H1 (cell line): Measurements from ENCODE around the gene SPRYD3. TPM values are rescaled to one million over a fixed set of nuclear protein-coding genes. Genes with fewer than 3 reads are reported as not detected.

Experiments
- CTCF ChIA-PET: fragments of 300-600 bp; sonication (Branson Sonifier 250); formaldehyde crosslinking; loops from one replicate; lab custom pipeline; 2021; ENCODE audit not compliant: partially characterized antibody; lab: Charles Lee
- POLR2A ChIA-PET: fragments of 300-600 bp; sonication (Branson Sonifier 250); formaldehyde crosslinking; loops from one replicate; lab custom pipeline; 2021; ENCODE audit warnings: inconsistent platforms; ENCODE audit not compliant: partially characterized antibody; lab: Charles Lee
- DNase-seq, 2 experiments: peaks; one replicate each; pipeline versions ENCODE4 v3.0.0 to v3.0.0-alpha.2; 2010 to 2022; ENCODE audit warnings: low spot score in 2 of 2, low read depth in 1 of 2, mixed read lengths in 1 of 2
- FAIRE-seq: peaks from 2 replicates; lab custom pipeline; 2011; peaks lifted over from hg19 to GRCh38; lab: Jason Lieb, UNC
- H2AFZ ChIP-seq: 2 replicates; pipeline ENCODE4 v1.8.1; 2012; ENCODE audit warnings: low read length, inconsistent platforms
- H2AK5ac ChIP-seq: 2 replicates; pipeline ENCODE4 v1.6.1; 2013; ENCODE audit warnings: low read depth, low read length
- H2BK120ac ChIP-seq: replicated peaks from 2 replicates; pipeline ENCODE3; 2013; ENCODE audit warnings: low read depth, low read length, inconsistent platforms
- H2BK12ac ChIP-seq: 2 replicates; pipeline ENCODE4 v1.6.1; 2013; ENCODE audit warnings: low read depth, low read length
- H2BK15ac ChIP-seq: 2 replicates; pipeline ENCODE4 v1.6.1; 2013; ENCODE audit warnings: low read length
- H2BK20ac ChIP-seq: 2 replicates; pipeline ENCODE4 v1.6.1; 2013; ENCODE audit warnings: low read length
- H2BK5ac ChIP-seq: 2 replicates; pipeline ENCODE4 v1.6.1; 2013; ENCODE audit warnings: low read depth, low read length
- H3K14ac ChIP-seq: 2 replicates; pipeline ENCODE4 v1.6.1; 2013; ENCODE audit warnings: inconsistent platforms; ENCODE audit not compliant: insufficient read length
- H3K18ac ChIP-seq: 2 replicates; pipeline ENCODE4 v1.6.1; 2013; ENCODE audit warnings: low read length; ENCODE audit errors: extremely low read depth
- H3K23ac ChIP-seq: 2 replicates; pipeline ENCODE4 v1.6.1; 2013; ENCODE audit warnings: inconsistent platforms; ENCODE audit not compliant: insufficient read length
- H3K23me2 ChIP-seq: 2 replicates; pipeline ENCODE4 v1.6.1; 2013; ENCODE audit warnings: low read depth, low read length
- H3K27ac ChIP-seq: 2 replicates; pipeline ENCODE4 v1.6.1; 2011; ENCODE audit warnings: low read depth, low read length, inconsistent platforms
- H3K27me3 ChIP-seq, 4 experiments: replicated peaks in 1 of 4; 1 replicate in 1 of 4; 2 replicates in 3 of 4; pipeline versions ENCODE4 v1.6.1 to v1.8.1; 2011 to 2013; ENCODE audit warnings: low read length in 3 of 4, mild to moderate bottlenecking in 3 of 4, inconsistent platforms in 2 of 4, mixed read lengths in 2 of 4, moderate library complexity in 1 of 4; ENCODE audit not compliant: control insufficient read depth in 3 of 4, insufficient read depth in 3 of 4; ENCODE audit errors: extremely low read depth in 1 of 4
- H3K36me3 ChIP-seq, 4 experiments: 2 replicates each; pipeline versions ENCODE4 v1.6.1 to v1.8.1; 2011 to 2013; ENCODE audit warnings: mild to moderate bottlenecking in 4 of 4, low read length in 3 of 4, moderate library complexity in 2 of 4, control low read depth in 1 of 4, inconsistent platforms in 1 of 4; ENCODE audit not compliant: insufficient read depth in 4 of 4, control insufficient read depth in 2 of 4
- H3K4ac ChIP-seq: replicated peaks from 2 replicates; pipeline ENCODE3; 2013; ENCODE audit warnings: low read length, low read depth, mixed read lengths, inconsistent platforms; ENCODE audit not compliant: insufficient read length
- H3K4me1 ChIP-seq, 4 experiments: replicated peaks in 1 of 4; 1 replicate in 1 of 4; 2 replicates in 3 of 4; pipeline versions ENCODE4 v1.6.1 to v1.8.1; 2011 to 2013; ENCODE audit warnings: low read length in 3 of 4, inconsistent platforms in 2 of 4, mixed read lengths in 1 of 4; ENCODE audit not compliant: insufficient read depth in 4 of 4, control insufficient read depth in 3 of 4
- H3K4me2 ChIP-seq, 2 experiments: 2 replicates each; pipeline versions ENCODE4 v1.6.1 to v1.8.1; 2011 to 2013; ENCODE audit warnings: low read depth in 2 of 2, low read length in 2 of 2, control low read depth in 1 of 2, inconsistent platforms in 1 of 2, mild to moderate bottlenecking in 1 of 2; ENCODE audit not compliant: insufficient read depth in 1 of 2
- H3K4me3 ChIP-seq, 4 experiments: fragments of 200-600, 300-600 bp in 1 of 4; sonication (generic), shearing (Covaris generic), sonication (Bioruptor Twin) in 1 of 4; 2 replicates each; pipeline versions ENCODE4 v1.5.1 to v1.8.1; 2011 to 2016; ENCODE audit warnings: low read length in 4 of 4, low read depth in 3 of 4, control low read depth in 2 of 4, inconsistent platforms in 2 of 4, mild to moderate bottlenecking in 2 of 4, mixed read lengths in 1 of 4, moderate library complexity in 1 of 4; ENCODE audit not compliant: insufficient read depth in 2 of 4; ENCODE audit errors: extremely low read depth in 1 of 4
- H3K56ac ChIP-seq: replicated peaks from 2 replicates; pipeline ENCODE3; 2013; ENCODE audit warnings: low read depth, mild to moderate bottlenecking, mixed read lengths, low read length, inconsistent platforms; ENCODE audit not compliant: insufficient read length
- H3K79me1 ChIP-seq: 2 replicates; pipeline ENCODE4 v1.6.1; 2013; ENCODE audit warnings: low read depth, low read length, control low read depth
- H3K79me2 ChIP-seq, 2 experiments: 2 replicates each; pipeline versions ENCODE4 v1.6.1 to v1.8.1; 2012 to 2013; ENCODE audit warnings: low read length in 2 of 2, mild to moderate bottlenecking in 2 of 2, inconsistent platforms in 1 of 2; ENCODE audit not compliant: insufficient read depth in 2 of 2, control insufficient read depth in 1 of 2
- H3K9ac ChIP-seq, 4 experiments: replicated peaks in 1 of 4; 1 replicate in 1 of 4; 2 replicates in 3 of 4; pipeline versions ENCODE4 v1.6.1 to v1.8.1; 2011 to 2013; ENCODE audit warnings: low read depth in 3 of 4, low read length in 3 of 4, control low read depth in 2 of 4, mild to moderate bottlenecking in 2 of 4, moderate library complexity in 2 of 4, inconsistent platforms in 1 of 4; ENCODE audit errors: extremely low read depth in 1 of 4
- H3K9me3 ChIP-seq, 2 experiments: 2 replicates each; pipeline versions ENCODE4 v1.6.1 to v1.8.1; 2012 to 2013; ENCODE audit warnings: mild to moderate bottlenecking in 2 of 2, moderate library complexity in 2 of 2, control low read depth in 1 of 2, inconsistent platforms in 1 of 2, low read depth in 1 of 2, low read length in 1 of 2, mixed read lengths in 1 of 2; ENCODE audit not compliant: insufficient read depth in 2 of 2
- H4K20me1 ChIP-seq, 2 experiments: replicated peaks in 1 of 2; 2 replicates each; pipeline versions ENCODE3 to v1.8.1; 2011 to 2013; ENCODE audit warnings: inconsistent platforms in 2 of 2, low read length in 2 of 2, mild to moderate bottlenecking in 1 of 2; ENCODE audit not compliant: insufficient read depth in 2 of 2, control insufficient read depth in 1 of 2
- H4K5ac ChIP-seq: 2 replicates; pipeline ENCODE4 v1.6.1; 2013; ENCODE audit warnings: low read length, low read depth, mixed read lengths, inconsistent platforms; ENCODE audit not compliant: insufficient read length
- H4K8ac ChIP-seq: 2 replicates; pipeline ENCODE4 v1.8.0; 2013; ENCODE audit warnings: mild to moderate bottlenecking, moderate library complexity, low read length, inconsistent platforms; ENCODE audit not compliant: insufficient read depth; ENCODE audit errors: extremely low read depth
- H4K91ac ChIP-seq: replicated peaks from 2 replicates; pipeline ENCODE3; 2013; ENCODE audit warnings: low read length, mixed read lengths, inconsistent platforms; ENCODE audit not compliant: insufficient read length
- EP300 ChIP-seq, 2 experiments: IDR thresholded peaks; 1 replicate in 1 of 2; 2 replicates in 1 of 2; pipeline ENCODE4 v1.6.1; 2011 to 2012; ENCODE audit warnings: low read depth in 2 of 2, low read length in 2 of 2, mild to moderate bottlenecking in 2 of 2, borderline replicate concordance in 1 of 2, inconsistent platforms in 1 of 2, moderate library complexity in 1 of 2
- JUND ChIP-seq: IDR thresholded peaks from 2 replicates; pipeline ENCODE4 v1.6.1; 2011; ENCODE audit warnings: mild to moderate bottlenecking, improper control_type of control experiment, low read length
- KDM5A ChIP-seq: fragments of 200-600 bp; IDR thresholded peaks from 2 replicates; pipeline ENCODE4 v1.7.1; 2012; ENCODE audit warnings: mild to moderate bottlenecking, low read length, inconsistent platforms, mixed read lengths
- RAD21 ChIP-seq, 2 experiments: IDR thresholded peaks in 1 of 2; conservative IDR thresholded peaks in 1 of 2; 2 replicates each; pipeline ENCODE4 v1.6.1; 2011; ENCODE audit warnings: low read depth in 2 of 2, low read length in 2 of 2, improper control_type of control experiment in 1 of 2, inconsistent platforms in 1 of 2, mild to moderate bottlenecking in 1 of 2, moderate library complexity in 1 of 2
- SAP30 ChIP-seq: fragments of 300-600 bp; sonication (generic); IDR thresholded peaks from 2 replicates; pipeline ENCODE4 v1.7.1; 2012; ENCODE audit warnings: low read length, moderate library complexity, mild to moderate bottlenecking, inconsistent platforms; ENCODE audit not compliant: insufficient read depth, insufficient replicate concordance
- SUZ12 ChIP-seq: fragments of 200-600 bp; sonication (generic); IDR thresholded peaks from 2 replicates; pipeline ENCODE4 v1.6.1; 2012; ENCODE audit warnings: mild to moderate bottlenecking, inconsistent platforms, low read length, moderate library complexity, mixed read lengths
- WGBS, 2 experiments: shearing (Covaris generic) in 1 of 2; methylation state at CpG; one replicate each; pipeline versions ENCODE4 v1.1.6 to v1.1.7; 2013 to 2015; ENCODE audit warnings: low lambda C conversion rate in 2 of 2, mixed read lengths in 2 of 2, inconsistent platforms in 1 of 2, low coverage in 1 of 2, missing lambda C conversion rate in 1 of 2; ENCODE audit not compliant: insufficient replicate concordance in 2 of 2, insufficient coverage in 1 of 2, insufficient read length in 1 of 2; ENCODE audit errors: extremely low coverage in 1 of 2, missing lambda C conversion rate in 1 of 2; 5-methylcytosine and 5-hydroxymethylcytosine counted together
- polyA plus RNA-seq, 7 experiments: library from polyadenylated mRNA; depleted of rRNA in 3 of 7; stranded (reverse) in 5 of 7; unstranded in 2 of 7; fragments of >200 nt in 5 of 7; fragments of 200-250 nt in 2 of 7; gene quantifications; 1 replicate in 5 of 7; 2 replicates in 1 of 7; 4 replicates in 1 of 7; pipeline versions ENCODE4 v1.2.1 to v1.2.3, GENCODE V29; 2011 to 2013; ENCODE audit warnings: missing spikeins in 2 of 7, mixed read lengths in 2 of 7
- total RNA-seq: library from RNA; stranded (reverse); fragmentation: NEBNext Ultra II Directional; extraction: Animal tissue kit (Norgen Biotek cat#: 25700); gene quantifications from 2 replicates; pipeline ENCODE4 v1.2.1, GENCODE V29; 2021

Gene SPRYD3
- total and polyA plus RNA-seq, 2 of the 8 experiments (the other 6 are each of a cell fraction or from before 2014, with no cell fraction given): 6.8 to 8.0 TPM

- H3K56ac ChIP-seq: no peak overlapping the region
- no peak overlapping the region for H4K91ac ChIP-seq
- no peak overlapping the region for H3K9ac ChIP-seq
- no peak overlapping the region for H4K8ac ChIP-seq
- peaks cover 0 to 12% (median 4%) of the 10 kb centered on the region in 4 experiments; a peak in 4 of 7 replicates for H3K27me3 ChIP-seq
- no peak overlapping the region for H2AFZ ChIP-seq
- H3K4me1 ChIP-seq: peaks cover 0 to 7% (median 0%) of the 10 kb centered on the region in 4 experiments; a peak in 1 of 7 replicates
- no peak overlapping the region for H4K5ac ChIP-seq
- H2BK120ac ChIP-seq: no peak overlapping the region
- H2AK5ac ChIP-seq: no peak overlapping the region
- no peak overlapping the region for H2BK5ac ChIP-seq
- no peak overlapping the region for H3K4me2 ChIP-seq
- no peaks in the 10 kb centered on the region for H3K79me1 ChIP-seq
- WGBS, 2 experiments: 84% methylated on average over 27 of the region's 35 CpGs; no CpG with 5 or more reads in 1 of the 2 experiments
- no peak overlapping the region for H2BK20ac ChIP-seq
- no peak overlapping the region for H3K4ac ChIP-seq
- H3K18ac ChIP-seq: no peak overlapping the region
- H3K36me3 ChIP-seq: no peaks in the 10 kb centered on the region
- H3K27ac ChIP-seq: no peak overlapping the region
- no peak overlapping the region for H2BK15ac ChIP-seq
- no peaks in the 10 kb centered on the region for H3K79me2 ChIP-seq
- H3K9me3 ChIP-seq: no peaks in the 10 kb centered on the region
- no peak overlapping the region for H3K23ac ChIP-seq
- no peak overlapping the region for H2BK12ac ChIP-seq
- DNase-seq (no peak), FAIRE-seq (no peak)
- H4K20me1 ChIP-seq: no peaks in the 10 kb centered on the region
- peaks cover 4% of the 10 kb centered on the region for H3K23me2 ChIP-seq
- ChIA-PET POLR2A (interaction anchor here (1.3 to 5.9 kb wide), 3 partner anchors 9 to 15 kb away, joined by 4 to 26 read pairs (median 5); partner anchors contain the start of gene TNS2), CTCF (interaction anchor here (0.7 to 22.4 kb wide), 6 partner anchors 10 to 130 kb away, joined by 3 to 531 read pairs (median 23); partner anchors contain the start of genes IGFBP6, SOAT2 and TNS2)
- H3K14ac ChIP-seq: no peak overlapping the region
- TF ChIP-seq JUND: no peak
- TF ChIP-seq KDM5A: no peak
- no peak for TF ChIP-seq RAD21 (IDR thresholded peaks at IDR 0.05 in 1 of 2, conservative IDR thresholded peaks at IDR 0.05 in 1 of 2; ENCODE audit: low read depth in 2 of 2, low read length in 2 of 2)
- TF ChIP-seq EP300 (IDR thresholded peaks at IDR 0.05; ENCODE audit: borderline replicate concordance in 1 of 2, low read depth in 2 of 2, low read length in 2 of 2): no peak
- no peak for TF ChIP-seq SUZ12
- no peak for TF ChIP-seq SAP30
- H3K4me3 ChIP-seq: no peak overlapping the region
These were observed 20.3 kb downstream of the SPRYD3 start for GRCh38 chr12:53058674-53059433.
